Thoracic aorta (tissue), 2 donors: ENCODE results near the gene CLSTN3. TPM values are rescaled to one million over a fixed set of nuclear protein-coding genes. Genes with fewer than 3 reads are reported as not detected.

Source experiments
- ATAC-seq: fragments of 150-250 bp; one replicate; pipeline ENCODE4 v1.8.0; 2017; ENCODE audit warnings: low read depth; ENCODE audit not compliant: insufficient number of reproducible peaks, low FRiP score
- DNase-seq: peaks from one replicate; pipeline ENCODE4 v3.0.0-alpha.2; 2020; ENCODE audit warnings: low spot score
- H3K27ac ChIP-seq, 2 donors: fragments of 200-600 bp; sonication (generic); 1 replicate in 1 of 2; 2 replicates in 1 of 2; pipeline ENCODE4 v1.5.1; 2016; ENCODE audit warnings: mild to moderate bottlenecking in 2 of 2, moderate library complexity in 2 of 2
- H3K27me3 ChIP-seq: fragments of 200-600 bp; sonication (generic); replicated peaks from 2 replicates; pipeline ENCODE4 v1.6.0; 2016; ENCODE audit warnings: mild to moderate bottlenecking; ENCODE audit not compliant: insufficient read depth
- H3K36me3 ChIP-seq: fragments of 200-600 bp; sonication (generic); one replicate; pipeline ENCODE4 v1.5.1; 2016
- H3K4me1 ChIP-seq, 2 donors: fragments of 200-600 bp; sonication (generic); 1 replicate in 1 of 2; 2 replicates in 1 of 2; pipeline versions ENCODE4 v1.5.1 to v1.6.0; 2016; ENCODE audit warnings: low read depth in 2 of 2, mild to moderate bottlenecking in 1 of 2; ENCODE audit not compliant: control insufficient read depth in 1 of 2
- H3K4me3 ChIP-seq: fragments of 200-600 bp; sonication (generic); 2 replicates; pipeline ENCODE4 v1.5.1; 2016; ENCODE audit warnings: mild to moderate bottlenecking
- H3K9me3 ChIP-seq: fragments of 200-600 bp; sonication (generic); 2 replicates; pipeline ENCODE4 v1.5.1; 2016
- CTCF ChIP-seq: fragments of 200-600 bp; sonication (generic); IDR thresholded peaks from one replicate; pipeline ENCODE4 v1.5.1; 2019; ENCODE audit warnings: antibody characterized with exemption
- total RNA-seq, 2 donors: library from RNA; depleted of rRNA; stranded (reverse); fragments of >200 nt; gene quantifications; one replicate each; pipeline versions ENCODE4 v1.1.0 to v1.2.3, GENCODE V29; 2016

Gene CLSTN3
- total RNA-seq, 2 donors from 2014 or later, result 27.2 to 28.9 TPM

GRCh38 chr12:7093486-7093885 lies 36.7 kb upstream of the CLSTN3 start:
- no peak for DNase-seq
- H3K9me3 ChIP-seq, result no peaks in the 10 kb centered on the region
- ATAC-seq, result no peak
- TF ChIP-seq CTCF, result no peak
- H3K4me3 ChIP-seq, result no peak overlapping the region
- H3K4me1 ChIP-seq, result peaks cover 17 to 36% of the 10 kb centered on the region in 2 donors
- H3K27me3 ChIP-seq, result no peaks in the 10 kb centered on the region
- H3K36me3 ChIP-seq, result peaks cover 18% of the 10 kb centered on the region
- H3K27ac ChIP-seq, result no peak overlapping the region

GRCh38 chr12:7093892-7094291 lies 36.3 kb upstream of the CLSTN3 start:
- Histone ChIP-seq H3K36me3 (peaks cover 14% of the 10 kb centered on the region), H3K4me3 (no peak overlapping the region), H3K27me3 (no peaks in the 10 kb centered on the region), H3K4me1 (peaks cover 17 to 36% of the 10 kb centered on the region in 2 donors), H3K27ac (no peak overlapping the region), H3K9me3 (no peaks in the 10 kb centered on the region)
- DNase-seq (no peak), ATAC-seq (no peak)
- TF ChIP-seq CTCF, result no peak

GRCh38 chr12:7096006-7096932 lies 33.9 kb upstream of the CLSTN3 start:
- H3K27ac ChIP-seq, result no peak overlapping the region
- H3K4me1 ChIP-seq, result peaks cover 7 to 16% of the 10 kb centered on the region in 2 donors
- H3K27me3 ChIP-seq, result no peaks in the 10 kb centered on the region
- no peak for TF ChIP-seq CTCF
- no peaks in the 10 kb centered on the region for H3K9me3 ChIP-seq
- ATAC-seq (no peak), DNase-seq (no peak)
- H3K36me3 ChIP-seq, result peaks cover 15% of the 10 kb centered on the region
- H3K4me3 ChIP-seq, result no peak overlapping the region

GRCh38 chr12:7096979-7097378 lies 33.2 kb upstream of the CLSTN3 start:
- no peak for DNase-seq
- Histone ChIP-seq H3K27ac (no peak overlapping the region), H3K4me3 (no peak overlapping the region), H3K27me3 (no peaks in the 10 kb centered on the region), H3K36me3 (peaks cover 15% of the 10 kb centered on the region), H3K4me1 (peaks cover 7 to 14% of the 10 kb centered on the region in 2 donors), H3K9me3 (no peaks in the 10 kb centered on the region)
- no peak for TF ChIP-seq CTCF
- no peak for ATAC-seq

GRCh38 chr12:7099290-7099996 lies 30.7 kb upstream of the CLSTN3 start:
- Histone ChIP-seq H3K27me3 (no peaks in the 10 kb centered on the region), H3K4me1 (no peaks in the 10 kb centered on the region), H3K9me3 (no peaks in the 10 kb centered on the region), H3K27ac (no peak overlapping the region), H3K4me3 (no peak overlapping the region), H3K36me3 (peaks cover 23% of the 10 kb centered on the region)
- TF ChIP-seq CTCF, result no peak
- DNase-seq, result no peak
- ATAC-seq, result no peak
